HEK293 (cell line): ENCODE measurements around the gene DNAH12.
A peak's percentile ranks its signal among the peaks of the same experiment; 100 is the strongest.
"Not testable (repeated sequence)": the region's sequence is repeated elsewhere in the genome, so short reads cannot be mapped to it uniquely, and the experiment has no call there.

ENCODE experiments used
- CTCF ChIA-PET: fragments of 350-600 bp; formaldehyde crosslinking; extraction: SDS; loops from one replicate; lab custom pipeline; 2021; ENCODE audit warnings: antibody characterized with exemption; lab: Yijun Ruan, JAX
- POLR2A ChIA-PET: fragments of 300-600 bp; formaldehyde crosslinking; extraction: SDS; loops from one replicate; lab custom pipeline; 2020; ENCODE audit warnings: antibody characterized with exemption, inconsistent platforms; lab: Yijun Ruan, JAX
- H3K27ac ChIP-seq: fragments of 200-500 bp; sonication (Bioruptor generic); 2 replicates; pipeline ENCODE4 v1.5.1; 2014; ENCODE audit warnings: low read depth, low read length, control low read depth, inconsistent platforms; ENCODE audit errors: extremely low read depth
- H3K36me3 ChIP-seq, 2 experiments: fragments of 200-500 bp in 1 of 2; sonication (Bioruptor generic) in 1 of 2; 1 replicate in 1 of 2; 2 replicates in 1 of 2; pipeline ENCODE4 v1.5.1; 2014 to 2017; ENCODE audit warnings: inconsistent platforms in 2 of 2, low read length in 2 of 2; ENCODE audit not compliant: control insufficient read depth in 2 of 2, insufficient read depth in 1 of 2
- H3K4me1 ChIP-seq: fragments of 200-500 bp; sonication (Bioruptor generic); 2 replicates; pipeline ENCODE4 v1.5.1; 2014; ENCODE audit warnings: mild to moderate bottlenecking, low read length, inconsistent platforms; ENCODE audit not compliant: control insufficient read depth, insufficient read depth
- H3K4me3 ChIP-seq: 2 replicates; pipeline ENCODE4 v1.5.1; 2011; ENCODE audit warnings: low read depth, mild to moderate bottlenecking, control low read depth, low read length, moderate library complexity
- H3K9me3 ChIP-seq: fragments of 200-500 bp; sonication (Bioruptor generic); 2 replicates; pipeline ENCODE4 v1.5.1; 2014; ENCODE audit warnings: low read depth, low read length, inconsistent platforms; ENCODE audit not compliant: control insufficient read depth, insufficient read depth
- BCL6B ChIP-seq: fragments of 450-650 bp; formaldehyde crosslinking; IDR thresholded peaks from 2 replicates; pipeline ENCODE4 v1.5.1; 2017; ENCODE audit warnings: missing biosample characterization, missing genetic modification characterization
- FEZF1 ChIP-seq: fragments of 450-650 bp; formaldehyde crosslinking; IDR thresholded peaks from 2 replicates; pipeline ENCODE4 v1.5.1; 2016; ENCODE audit warnings: missing biosample characterization, missing genetic modification characterization
- GLIS1 ChIP-seq: fragments of 450-650 bp; formaldehyde crosslinking; IDR thresholded peaks from 2 replicates; pipeline ENCODE4 v1.5.1; 2016; ENCODE audit warnings: missing biosample characterization, missing genetic modification characterization
- KLF16 ChIP-seq: fragments of 450-650 bp; formaldehyde crosslinking; IDR thresholded peaks from 2 replicates; pipeline ENCODE4 v1.5.1; 2017; ENCODE audit warnings: missing biosample characterization, missing genetic modification characterization
- TCF7L2 ChIP-seq: IDR thresholded peaks from 2 replicates; pipeline ENCODE4 v1.6.1; 2011; ENCODE audit warnings: low read depth, mild to moderate bottlenecking, inconsistent platforms, low read length, moderate library complexity, borderline replicate concordance
- YY1 ChIP-seq: fragments of 450-650 bp; formaldehyde crosslinking; IDR thresholded peaks from 2 replicates; pipeline ENCODE4 v1.5.1; 2018; ENCODE audit warnings: missing biosample characterization, missing genetic modification characterization
- ZBTB26 ChIP-seq: fragments of 450-650 bp; formaldehyde crosslinking; optimal IDR thresholded peaks from 2 replicates; pipeline ENCODE3; 2016; ENCODE audit warnings: missing biosample characterization, mild to moderate bottlenecking, missing genetic modification characterization
- ZNF146 ChIP-seq: fragments of 450-650 bp; formaldehyde crosslinking; IDR thresholded peaks from 2 replicates; pipeline ENCODE4 v1.5.1; 2016; ENCODE audit warnings: missing biosample characterization, missing genetic modification characterization
- ZNF169 ChIP-seq: fragments of 450-650 bp; formaldehyde crosslinking; IDR thresholded peaks from 2 replicates; pipeline ENCODE4 v1.5.1; 2016; ENCODE audit warnings: missing biosample characterization, missing genetic modification characterization
- ZNF280D ChIP-seq: fragments of 450-650 bp; formaldehyde crosslinking; IDR thresholded peaks from 2 replicates; pipeline ENCODE4 v1.5.1; 2016; ENCODE audit warnings: missing biosample characterization, missing genetic modification characterization
- ZNF416 ChIP-seq: fragments of 450-650 bp; formaldehyde crosslinking; IDR thresholded peaks from 2 replicates; pipeline ENCODE4 v1.5.1; 2016; ENCODE audit warnings: missing biosample characterization, missing genetic modification characterization
- ZNF449 ChIP-seq: fragments of 450-650 bp; formaldehyde crosslinking; IDR thresholded peaks from 2 replicates; pipeline ENCODE4 v1.5.1; 2017; ENCODE audit warnings: missing biosample characterization, mild to moderate bottlenecking, missing genetic modification characterization, moderate library complexity
- ZNF610 ChIP-seq: fragments of 450-650 bp; formaldehyde crosslinking; IDR thresholded peaks from 2 replicates; pipeline ENCODE4 v1.5.1; 2016; ENCODE audit warnings: missing biosample characterization, missing genetic modification characterization, borderline replicate concordance
- ZNF76 ChIP-seq: fragments of 450-650 bp; formaldehyde crosslinking; IDR thresholded peaks from 2 replicates; pipeline ENCODE4; 2016; ENCODE audit warnings: low read depth, missing biosample characterization, missing genetic modification characterization, borderline replicate concordance
- TF ChIP-seq, protein P1 (sequence below): fragments of 450-650 bp; formaldehyde crosslinking; IDR thresholded peaks from 2 replicates; pipeline ENCODE4 v1.5.1; 2016; ENCODE audit warnings: missing biosample characterization, missing genetic modification characterization

Gene DNAH12

GRCh38 chr3:57370341-57370740, 173.8 kb downstream of the DNAH12 start:
- H3K27ac ChIP-seq: no peak overlapping the region
- ChIA-PET CTCF (no interaction called here), POLR2A (no interaction called here)
- H3K4me1 ChIP-seq: no peaks in the 10 kb centered on the region
- no peaks in the 10 kb centered on the region for H3K9me3 ChIP-seq
- H3K36me3 ChIP-seq: no peaks in the 10 kb centered on the region
- no peak for TF ChIP-seq YY1 (tag by site-specific recombination)
- no peak for TF ChIP-seq ZNF169 (tag by site-specific recombination)
- no peak for TF ChIP-seq ZNF610 (tag by site-specific recombination)
- no peak for TF ChIP-seq TCF7L2
- TF ChIP-seq ZNF76 (tag by site-specific recombination): no peak
- no peak for TF ChIP-seq ZNF449 (tag by site-specific recombination)
- no peak for TF ChIP-seq FEZF1
- TF ChIP-seq KLF16 (tag by site-specific recombination): no peak
- TF ChIP-seq GLIS1: no peak
- TF ChIP-seq, protein P1, sequence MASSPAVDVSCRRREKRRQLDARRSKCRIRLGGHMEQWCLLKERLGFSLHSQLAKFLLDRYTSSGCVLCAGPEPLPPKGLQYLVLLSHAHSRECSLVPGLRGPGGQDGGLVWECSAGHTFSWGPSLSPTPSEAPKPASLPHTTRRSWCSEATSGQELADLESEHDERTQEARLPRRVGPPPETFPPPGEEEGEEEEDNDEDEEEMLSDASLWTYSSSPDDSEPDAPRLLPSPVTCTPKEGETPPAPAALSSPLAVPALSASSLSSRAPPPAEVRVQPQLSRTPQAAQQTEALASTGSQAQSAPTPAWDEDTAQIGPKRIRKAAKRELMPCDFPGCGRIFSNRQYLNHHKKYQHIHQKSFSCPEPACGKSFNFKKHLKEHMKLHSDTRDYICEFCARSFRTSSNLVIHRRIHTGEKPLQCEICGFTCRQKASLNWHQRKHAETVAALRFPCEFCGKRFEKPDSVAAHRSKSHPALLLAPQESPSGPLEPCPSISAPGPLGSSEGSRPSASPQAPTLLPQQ: no peak
- TF ChIP-seq ZNF280D (tag by site-specific recombination): no peak
- TF ChIP-seq ZNF416 (tag by site-specific recombination): no peak
- TF ChIP-seq BCL6B (tag by site-specific recombination): no peak
- no peak for TF ChIP-seq ZBTB26
- H3K4me3 ChIP-seq: no peak overlapping the region

GRCh38 chr3:57365089-57365488, 179.1 kb downstream of the DNAH12 start:
- CTCF ChIA-PET, H3K4me1 ChIP-seq: not testable (repeated sequence)
- TF ChIP-seq ZNF146: peak; percentile 69
- TF ChIP-seq, all 188 proteins: peak for 1; not testable (repeated sequence) for 187
- H3K36me3 ChIP-seq, H3K27ac ChIP-seq, H3K9me3 ChIP-seq, POLR2A ChIA-PET, H3K4me3 ChIP-seq: not testable (repeated sequence)
